SJCRH30 (cell line): ENCODE data around the gene SDR9C7. TPM values are rescaled to one million over a fixed set of nuclear protein-coding genes. Genes with fewer than 3 reads are reported as not detected.
"Not testable (repeated sequence)": the region's sequence is repeated elsewhere in the genome, so short reads cannot be mapped to it uniquely, and the experiment has no call there.

ENCODE experiments used
- DNase-seq, 2 experiments: peaks; one replicate each; pipeline ENCODE4 v3.0.0-alpha.2; 2015 to 2020
- H3K27ac ChIP-seq: fragments of 250-450 bp; sonication (Bioruptor Pico); 2 replicates; pipeline ENCODE4 v1.5.1; 2020; ENCODE audit warnings: mild to moderate bottlenecking, moderate library complexity
- H3K27me3 ChIP-seq: fragments of 250-450 bp; sonication (Bioruptor Pico); 2 replicates; pipeline ENCODE4 v1.5.1; 2020; ENCODE audit warnings: mild to moderate bottlenecking, moderate library complexity
- H3K36me3 ChIP-seq: fragments of 250-450 bp; sonication (Bioruptor Pico); 2 replicates; pipeline ENCODE4 v1.5.1; 2020; ENCODE audit warnings: mild to moderate bottlenecking, moderate library complexity
- H3K4me1 ChIP-seq: fragments of 250-450 bp; sonication (Bioruptor Pico); 2 replicates; pipeline ENCODE4 v1.5.1; 2020; ENCODE audit warnings: mild to moderate bottlenecking, moderate library complexity
- H3K4me3 ChIP-seq: fragments of 250-450 bp; sonication (Bioruptor Pico); 2 replicates; pipeline ENCODE4 v1.5.1; 2020; ENCODE audit warnings: mild to moderate bottlenecking, moderate library complexity
- H3K9me3 ChIP-seq: fragments of 250-450 bp; sonication (Bioruptor Pico); replicated peaks from 2 replicates; pipeline ENCODE4 v1.5.1; 2020; ENCODE audit warnings: mild to moderate bottlenecking, moderate library complexity
- total RNA-seq: library from RNA; depleted of rRNA; stranded (reverse); fragments of >200 nt; shearing (Covaris generic); gene quantifications from 2 replicates; pipeline ENCODE4 v1.2.3, GENCODE V29; 2014

Gene SDR9C7
- total RNA-seq, 1 experiment from 2014 or later: not detected

DNA sequence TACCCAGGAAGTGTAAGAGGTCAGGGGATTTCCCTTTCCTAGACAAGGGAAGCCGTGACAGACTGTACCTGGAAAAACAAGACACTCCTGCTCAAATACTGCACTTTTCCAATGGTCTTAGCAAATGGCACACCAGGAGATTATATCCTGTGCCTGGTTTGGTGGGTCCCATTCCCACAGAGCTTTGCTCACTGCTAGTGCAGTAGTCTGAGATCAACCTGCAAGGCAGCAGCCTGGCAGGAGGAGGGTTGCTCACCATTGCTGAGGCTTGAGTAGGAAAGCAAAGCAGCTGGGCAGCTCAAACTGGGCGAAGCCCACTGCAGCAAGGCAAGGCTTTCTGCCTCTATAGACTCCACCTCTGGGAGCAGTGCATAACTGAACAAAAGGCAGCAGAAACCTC lies 24.2 kb upstream of the SDR9C7 start:
- H3K9me3 ChIP-seq: no peaks in the 10 kb centered on the region
- no peaks in the 10 kb centered on the region for H3K27me3 ChIP-seq
- no peaks in the 10 kb centered on the region for H3K36me3 ChIP-seq
- DNase-seq: no peak
- H3K27ac ChIP-seq: no peak overlapping the region
- H3K4me3 ChIP-seq: no peak overlapping the region
- H3K4me1 ChIP-seq: no peaks in the 10 kb centered on the region

GRCh38 chr12:56957229-56958052 lies 23.2 kb upstream of the SDR9C7 start, which contains the start of gene RDH16:
TSS of gene RDH16 (minus strand) at chr12:56957608. CDS start at chr12:56957462, 146 bp downstream.
- H3K4me3 ChIP-seq: no peak within 1 kb of the TSS
- no peak for DNase-seq

GRCh38 chr12:56955631-56956256 lies 21.5 kb upstream of the SDR9C7 start:
- Histone ChIP-seq H3K9me3 (no peaks in the 10 kb centered on the region), H3K27me3 (no peaks in the 10 kb centered on the region), H3K4me1 (no peaks in the 10 kb centered on the region), H3K27ac (no peak overlapping the region), H3K36me3 (no peaks in the 10 kb centered on the region), H3K4me3 (no peak overlapping the region)
- DNase-seq: no peak

More at GRCh38 chr12:56957229-56958052, 23.2 kb upstream of the SDR9C7 start, which contains the start of gene RDH16:
- H3K9me3 ChIP-seq: no peaks in the 10 kb centered on the region
- H3K27ac ChIP-seq: no peak within 1 kb of the TSS
- no peaks in the 10 kb centered on the region for H3K36me3 ChIP-seq
- H3K4me1 ChIP-seq: no peaks in the 10 kb centered on the region
- H3K27me3 ChIP-seq: no peaks in the 10 kb centered on the region

DNA sequence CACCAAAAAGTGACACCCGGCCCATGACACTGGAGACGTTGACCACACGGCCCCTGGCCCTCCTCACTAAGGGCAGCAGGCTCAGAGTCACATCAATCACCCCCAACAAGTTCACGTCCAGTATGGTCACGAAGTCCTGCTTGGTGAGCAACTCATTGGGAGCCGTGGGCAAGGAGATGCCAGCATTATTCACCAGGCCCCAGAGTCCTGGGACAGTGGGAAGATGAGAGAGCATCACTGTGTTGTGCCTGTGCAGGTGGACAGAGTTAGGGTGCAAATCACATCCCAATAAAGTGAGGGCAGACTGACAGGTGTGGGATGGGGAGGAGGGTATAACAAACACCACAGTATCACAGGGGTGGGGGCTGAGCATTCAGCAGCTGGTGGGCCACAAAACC lies 20.7 kb upstream of the SDR9C7 start:
- H3K4me3 ChIP-seq: no peak overlapping the region
- no peaks in the 10 kb centered on the region for H3K4me1 ChIP-seq
- no peak for DNase-seq
- no peaks in the 10 kb centered on the region for H3K36me3 ChIP-seq
- no peaks in the 10 kb centered on the region for H3K9me3 ChIP-seq
- H3K27me3 ChIP-seq: no peaks in the 10 kb centered on the region
- H3K27ac ChIP-seq: no peak overlapping the region

DNA sequence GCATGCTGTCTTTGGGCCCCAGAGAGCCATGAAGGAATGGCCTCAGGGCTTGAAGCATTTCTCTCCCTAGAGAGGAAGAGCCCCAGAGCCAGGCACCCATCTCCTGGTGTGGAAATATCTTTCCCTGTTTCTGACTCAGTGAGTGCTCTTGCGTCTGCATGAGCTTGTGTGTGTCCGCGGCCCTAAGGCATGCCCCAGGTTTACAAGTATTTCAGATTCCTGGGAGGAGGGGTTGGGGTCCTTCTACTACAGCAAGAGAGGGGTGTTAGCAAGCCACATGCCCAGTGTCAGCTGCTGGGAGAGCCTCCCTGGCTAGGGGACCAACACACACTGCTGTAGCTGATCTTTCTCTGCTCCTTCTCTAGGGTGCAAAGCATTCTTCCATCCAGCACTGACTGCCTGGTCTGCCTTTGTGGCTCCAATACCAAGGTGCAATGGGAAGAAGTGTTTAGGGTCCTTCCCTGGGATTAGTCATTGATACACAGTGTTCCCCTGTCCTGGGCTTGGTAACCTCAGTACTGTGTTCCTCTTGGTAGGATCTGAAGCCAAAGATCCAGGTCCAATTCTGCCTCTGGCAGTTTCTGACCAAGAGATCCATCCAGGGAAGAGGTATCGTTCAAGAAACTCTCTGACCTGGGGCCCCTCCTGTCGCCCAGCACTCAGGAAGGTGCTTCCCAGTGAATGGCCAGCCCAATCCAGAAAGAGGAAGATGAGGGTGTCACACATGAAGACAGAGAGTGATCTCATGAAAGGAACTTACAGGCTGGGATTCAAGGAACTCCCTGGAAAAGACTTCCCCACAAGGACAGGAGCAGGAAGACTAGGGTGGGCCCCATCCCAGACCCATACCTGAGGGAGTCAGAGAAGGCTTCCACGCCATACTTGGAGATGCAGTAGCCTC lies 20.1 kb upstream of the SDR9C7 start:
- Histone ChIP-seq H3K9me3 (no peaks in the 10 kb centered on the region), H3K4me3 (no peak overlapping the region), H3K27me3 (no peaks in the 10 kb centered on the region), H3K4me1 (no peaks in the 10 kb centered on the region), H3K36me3 (no peaks in the 10 kb centered on the region), H3K27ac (no peak overlapping the region)
- DNase-seq: no peak

DNA sequence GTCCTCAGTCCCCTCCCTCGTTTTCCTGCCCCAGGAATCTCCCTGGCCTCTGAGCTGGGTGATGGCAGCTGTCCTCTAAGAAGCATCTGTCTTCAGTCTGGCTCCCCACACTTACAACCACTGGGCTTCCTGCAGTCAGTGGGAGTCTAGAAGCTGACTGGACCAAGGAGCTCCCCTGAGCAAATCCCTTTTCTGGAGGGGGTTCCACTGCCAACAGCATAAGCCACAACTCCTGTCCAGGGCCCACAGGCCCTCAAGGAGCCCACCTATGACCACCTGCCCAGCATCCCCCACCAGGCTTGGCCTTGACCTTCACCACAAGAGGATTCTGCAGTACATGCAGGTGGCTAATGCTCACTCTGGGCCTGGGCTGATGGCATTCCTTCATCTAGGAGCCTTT lies 19.1 kb upstream of the SDR9C7 start:
- H3K27ac ChIP-seq: no peak overlapping the region
- no peak overlapping the region for H3K4me3 ChIP-seq
- no peak for DNase-seq
- H3K27me3 ChIP-seq: no peaks in the 10 kb centered on the region
- no peaks in the 10 kb centered on the region for H3K9me3 ChIP-seq
- H3K4me1 ChIP-seq: no peaks in the 10 kb centered on the region
- H3K36me3 ChIP-seq: no peaks in the 10 kb centered on the region

DNA sequence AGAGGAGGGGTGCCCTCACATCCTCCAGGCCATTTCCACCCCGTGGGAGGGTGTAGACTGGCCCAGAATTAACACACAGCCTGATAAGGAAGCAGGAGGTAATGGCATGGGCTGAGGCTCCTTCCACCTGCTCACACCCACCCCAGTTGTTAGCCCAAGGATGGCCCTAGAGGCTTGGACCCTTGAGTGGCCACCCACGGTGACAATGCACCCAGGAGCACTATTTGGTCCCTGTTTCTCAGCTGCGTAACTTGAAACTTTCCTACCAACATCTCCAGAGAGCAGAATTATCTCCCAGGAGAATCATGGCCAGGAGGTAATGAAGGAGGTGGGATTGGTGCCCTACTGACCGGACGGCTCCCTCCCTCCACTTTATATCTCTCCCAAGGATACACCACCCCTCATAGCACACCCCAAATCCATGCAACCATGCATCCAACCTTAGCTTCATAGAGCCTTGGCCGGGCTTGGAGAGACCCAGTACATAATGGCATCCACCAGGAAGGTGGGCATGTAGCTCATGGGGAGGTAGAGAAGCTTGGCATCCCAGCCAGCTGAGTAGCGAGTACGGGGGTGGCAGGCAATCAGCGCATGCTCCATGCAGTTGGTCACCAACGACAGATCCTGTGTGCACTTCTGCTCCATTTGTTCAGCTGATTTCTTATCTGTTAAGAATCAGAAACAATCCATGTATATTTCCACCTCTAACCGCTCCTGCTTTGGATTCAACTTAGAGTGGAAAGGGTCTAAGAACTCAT lies 17.6 kb upstream of the SDR9C7 start:
- Histone ChIP-seq H3K36me3 (no peaks in the 10 kb centered on the region), H3K9me3 (no peaks in the 10 kb centered on the region), H3K27me3 (no peaks in the 10 kb centered on the region), H3K4me1 (no peaks in the 10 kb centered on the region), H3K27ac (no peak overlapping the region), H3K4me3 (no peak overlapping the region)
- DNase-seq: no peak

GRCh38 chr12:56948881-56949280 lies 14.7 kb upstream of the SDR9C7 start:
- DNase-seq: no peak
- Histone ChIP-seq H3K4me1 (no peaks in the 10 kb centered on the region), H3K27me3 (no peaks in the 10 kb centered on the region), H3K4me3 (no peak overlapping the region), H3K27ac (no peak overlapping the region), H3K9me3 (no peaks in the 10 kb centered on the region), H3K36me3 (no peaks in the 10 kb centered on the region)

GRCh38 chr12:56948457-56948777 lies 14.2 kb upstream of the SDR9C7 start:
- DNase-seq: no peak
- H3K4me3 ChIP-seq: no peak overlapping the region

GRCh38 chr12:56947633-56948456 lies 13.6 kb upstream of the SDR9C7 start:
- H3K4me1 ChIP-seq: no peaks in the 10 kb centered on the region
- no peak overlapping the region for H3K27ac ChIP-seq
- no peak for DNase-seq
- no peaks in the 10 kb centered on the region for H3K9me3 ChIP-seq
- no peaks in the 10 kb centered on the region for H3K27me3 ChIP-seq
- H3K4me3 ChIP-seq: no peak overlapping the region
- H3K36me3 ChIP-seq: no peaks in the 10 kb centered on the region

More at GRCh38 chr12:56948457-56948777, 14.2 kb upstream of the SDR9C7 start:
- no peak overlapping the region for H3K27ac ChIP-seq
- no peaks in the 10 kb centered on the region for H3K4me1 ChIP-seq
- no peaks in the 10 kb centered on the region for H3K27me3 ChIP-seq
- no peaks in the 10 kb centered on the region for H3K9me3 ChIP-seq
- no peaks in the 10 kb centered on the region for H3K36me3 ChIP-seq

GRCh38 chr12:56943878-56944277 lies 9.7 kb upstream of the SDR9C7 start:
- H3K9me3 ChIP-seq: no peaks in the 10 kb centered on the region
- H3K4me1 ChIP-seq: no peaks in the 10 kb centered on the region
- H3K4me3 ChIP-seq: no peak overlapping the region
- no peak for DNase-seq
- no peaks in the 10 kb centered on the region for H3K36me3 ChIP-seq
- H3K27ac ChIP-seq: no peak overlapping the region
- no peaks in the 10 kb centered on the region for H3K27me3 ChIP-seq

GRCh38 chr12:56943374-56943773 lies 9.2 kb upstream of the SDR9C7 start:
- DNase-seq, H3K36me3 ChIP-seq, H3K9me3 ChIP-seq, H3K4me3 ChIP-seq, H3K27ac ChIP-seq, H3K4me1 ChIP-seq, H3K27me3 ChIP-seq: not testable (repeated sequence)

DNA sequence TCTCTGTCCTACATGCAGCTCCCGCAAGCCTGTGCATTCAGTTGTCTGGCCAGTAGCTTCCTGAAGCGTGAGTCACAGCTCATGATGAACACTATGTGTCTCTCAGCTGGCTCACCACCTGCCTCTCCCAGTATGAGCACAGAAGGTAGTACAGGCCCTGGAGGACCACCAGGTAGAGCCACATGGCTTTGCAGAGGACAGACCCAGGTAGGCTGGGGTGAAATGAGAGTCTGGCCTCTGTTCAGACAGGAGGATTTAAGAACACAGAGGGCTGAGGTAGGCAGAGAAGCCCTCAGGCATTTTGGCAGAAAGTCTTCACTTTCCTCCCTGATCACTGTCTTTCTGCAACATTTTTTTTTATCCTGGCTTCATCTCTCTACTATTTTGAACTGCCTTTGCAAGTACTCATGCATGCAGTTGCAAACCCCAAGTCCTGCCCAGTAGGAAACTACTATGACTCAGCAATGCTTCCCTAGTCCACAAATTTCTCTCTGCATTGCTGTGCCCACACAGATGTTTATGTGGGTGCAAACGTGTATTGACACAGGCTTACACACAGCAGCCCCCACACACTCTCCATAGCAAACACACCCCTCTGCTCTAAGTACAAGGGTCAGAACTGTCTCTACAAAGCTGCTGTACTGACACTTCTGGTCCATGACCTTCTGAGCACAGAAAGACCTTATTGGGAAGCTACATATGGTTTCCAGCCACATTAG lies 7.2 kb upstream of the SDR9C7 start:
- no peaks in the 10 kb centered on the region for H3K36me3 ChIP-seq
- DNase-seq: peak in 1 of 2 experiments; percentile 9
- no peaks in the 10 kb centered on the region for H3K27me3 ChIP-seq
- H3K9me3 ChIP-seq: no peaks in the 10 kb centered on the region
- H3K27ac ChIP-seq: no peak overlapping the region
- no peaks in the 10 kb centered on the region for H3K4me1 ChIP-seq
- no peak overlapping the region for H3K4me3 ChIP-seq
